ENCODE results near the gene EXOC4.
"Not testable (repeated sequence)": the region's sequence is repeated elsewhere in the genome, so short reads cannot be mapped to it uniquely, and the experiment has no call there.

Gene EXOC4

GRCh38 chr7:134065415-134065814, 812.5 kb downstream of the EXOC4 start:
- no peak for DNase-seq

GRCh38 chr7:134067164-134067563, 814.3 kb downstream of the EXOC4 start:
- DNase-seq: no peak

GRCh38 chr7:134068670-134069069, 815.8 kb downstream of the EXOC4 start:
- no peak for DNase-seq

GRCh38 chr7:134069187-134069586, 816.3 kb downstream of the EXOC4 start:
- DNase-seq: no peak

GRCh38 chr7:134070673-134071072, 817.8 kb downstream of the EXOC4 start:
- no peak for DNase-seq

GRCh38 chr7:134071355-134072331, 818.8 kb downstream of the EXOC4 start:
- DNase-seq: no peak

GRCh38 chr7:134073276-134073675, 820.4 kb downstream of the EXOC4 start:
- DNase-seq: no peak

- DNase-seq: no peak
These were observed 822.9 kb downstream of the EXOC4 start for GRCh38 chr7:134075799-134076198.

- not testable (repeated sequence) for DNase-seq
These were observed 824.7 kb downstream of the EXOC4 start for GRCh38 chr7:134077560-134077959.

GRCh38 chr7:134078991-134079390, 826.1 kb downstream of the EXOC4 start:
- no peak for DNase-seq

- no peak for DNase-seq
These were observed 828.8 kb downstream of the EXOC4 start for GRCh38 chr7:134081695-134082094.

- DNase-seq: peak in 1 of 56 donors; percentile 3
These were observed 831.0 kb downstream of the EXOC4 start for GRCh38 chr7:134083766-134084487.

- DNase-seq: no peak
These were observed 831.7 kb downstream of the EXOC4 start for GRCh38 chr7:134084488-134085144.

- peak in 1 of 56 donors; percentile 11 for DNase-seq
These were observed 832.4 kb downstream of the EXOC4 start for GRCh38 chr7:134085311-134085710.

GRCh38 chr7:134086998-134087735, 834.3 kb downstream of the EXOC4 start:
- no peak for DNase-seq

GRCh38 chr7:134088199-134088598, 835.3 kb downstream of the EXOC4 start:
- no peak for DNase-seq

GRCh38 chr7:134089446-134089845, 836.6 kb downstream of the EXOC4 start:
- no peak for DNase-seq

- DNase-seq: no peak
These were observed 845.2 kb downstream of the EXOC4 start for GRCh38 chr7:134098072-134098471.

- no peak for DNase-seq
These were observed 848.8 kb downstream of the EXOC4 start for GRCh38 chr7:134101716-134102115.

GRCh38 chr7:134104166-134104565, 851.3 kb downstream of the EXOC4 start:
- no peak for DNase-seq

GRCh38 chr7:134105841-134106240, 853.0 kb downstream of the EXOC4 start:
- no peak for DNase-seq
